Brain microvascular endothelial cell (primary cell): ENCODE results near the gene CLDN5.

Source experiments
- DNase-seq: peaks from one replicate; pipeline ENCODE4 v3.0.0-alpha.2; 2020
- H3K27ac ChIP-seq: fragments of 250-450 bp; sonication (Bioruptor Pico); 2 replicates; pipeline ENCODE4 v1.5.1; 2020; ENCODE audit warnings: mild to moderate bottlenecking, moderate library complexity
- H3K27me3 ChIP-seq: fragments of 250-450 bp; sonication (Bioruptor Pico); replicated peaks from 2 replicates; pipeline ENCODE4 v1.5.1; 2020; ENCODE audit warnings: mild to moderate bottlenecking
- H3K36me3 ChIP-seq: fragments of 250-450 bp; sonication (Bioruptor Pico); replicated peaks from 2 replicates; pipeline ENCODE4 v1.5.1; 2020; ENCODE audit warnings: mild to moderate bottlenecking
- H3K4me3 ChIP-seq: 2 replicates; pipeline ENCODE4 v1.5.1; 2011; ENCODE audit warnings: low read depth, mild to moderate bottlenecking, control low read depth, low read length, moderate library complexity
- in situ Hi-C: cut with HindIII; loops from 2 replicates; pipeline ENCODE4 v1.10.0; 2017; ENCODE audit warnings: low sequenced_read_pairs, low pct_ligation_motif_present
- TF ChIP-seq, protein P1 (sequence below): IDR thresholded peaks from 2 replicates; pipeline ENCODE4 v1.5.1; 2011; ENCODE audit warnings: low read depth, mild to moderate bottlenecking, moderate library complexity, low read length, control low read depth, inconsistent platforms; ENCODE audit errors: missing control alignments

The CLDN5 gene

DNA sequence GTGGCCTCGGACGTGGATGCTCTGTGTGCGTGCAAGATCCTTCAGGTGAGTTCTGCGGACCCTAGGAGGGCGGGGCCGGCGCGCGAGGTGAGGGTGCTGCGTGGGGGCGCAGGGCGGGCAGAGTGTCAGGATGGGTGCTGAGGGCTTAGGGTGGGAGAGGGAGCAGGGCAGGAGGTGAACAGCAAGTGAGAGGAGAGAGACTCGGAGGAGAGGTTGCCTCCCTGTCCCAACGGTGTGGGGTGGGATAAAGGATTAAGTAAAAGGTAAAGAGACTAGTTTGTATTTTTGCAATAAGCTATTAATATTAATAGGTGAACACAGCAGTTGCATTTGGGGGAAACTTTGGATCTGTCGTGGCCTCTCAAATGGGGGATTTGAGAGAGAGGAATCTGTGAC, 44.0 kb downstream of the CLDN5 start:
- Histone ChIP-seq H3K36me3 (peaks cover 8% of the 10 kb centered on the region), H3K4me3 (peak overlapping the region; percentile 98), H3K27ac (peak overlapping the region; percentile 100), H3K27me3 (no peaks in the 10 kb centered on the region)
- no peak for DNase-seq
- TF ChIP-seq, protein P1, sequence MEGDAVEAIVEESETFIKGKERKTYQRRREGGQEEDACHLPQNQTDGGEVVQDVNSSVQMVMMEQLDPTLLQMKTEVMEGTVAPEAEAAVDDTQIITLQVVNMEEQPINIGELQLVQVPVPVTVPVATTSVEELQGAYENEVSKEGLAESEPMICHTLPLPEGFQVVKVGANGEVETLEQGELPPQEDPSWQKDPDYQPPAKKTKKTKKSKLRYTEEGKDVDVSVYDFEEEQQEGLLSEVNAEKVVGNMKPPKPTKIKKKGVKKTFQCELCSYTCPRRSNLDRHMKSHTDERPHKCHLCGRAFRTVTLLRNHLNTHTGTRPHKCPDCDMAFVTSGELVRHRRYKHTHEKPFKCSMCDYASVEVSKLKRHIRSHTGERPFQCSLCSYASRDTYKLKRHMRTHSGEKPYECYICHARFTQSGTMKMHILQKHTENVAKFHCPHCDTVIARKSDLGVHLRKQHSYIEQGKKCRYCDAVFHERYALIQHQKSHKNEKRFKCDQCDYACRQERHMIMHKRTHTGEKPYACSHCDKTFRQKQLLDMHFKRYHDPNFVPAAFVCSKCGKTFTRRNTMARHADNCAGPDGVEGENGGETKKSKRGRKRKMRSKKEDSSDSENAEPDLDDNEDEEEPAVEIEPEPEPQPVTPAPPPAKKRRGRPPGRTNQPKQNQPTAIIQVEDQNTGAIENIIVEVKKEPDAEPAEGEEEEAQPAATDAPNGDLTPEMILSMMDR, result no peak
- in situ Hi-C loops, result no loop called here

DNA sequence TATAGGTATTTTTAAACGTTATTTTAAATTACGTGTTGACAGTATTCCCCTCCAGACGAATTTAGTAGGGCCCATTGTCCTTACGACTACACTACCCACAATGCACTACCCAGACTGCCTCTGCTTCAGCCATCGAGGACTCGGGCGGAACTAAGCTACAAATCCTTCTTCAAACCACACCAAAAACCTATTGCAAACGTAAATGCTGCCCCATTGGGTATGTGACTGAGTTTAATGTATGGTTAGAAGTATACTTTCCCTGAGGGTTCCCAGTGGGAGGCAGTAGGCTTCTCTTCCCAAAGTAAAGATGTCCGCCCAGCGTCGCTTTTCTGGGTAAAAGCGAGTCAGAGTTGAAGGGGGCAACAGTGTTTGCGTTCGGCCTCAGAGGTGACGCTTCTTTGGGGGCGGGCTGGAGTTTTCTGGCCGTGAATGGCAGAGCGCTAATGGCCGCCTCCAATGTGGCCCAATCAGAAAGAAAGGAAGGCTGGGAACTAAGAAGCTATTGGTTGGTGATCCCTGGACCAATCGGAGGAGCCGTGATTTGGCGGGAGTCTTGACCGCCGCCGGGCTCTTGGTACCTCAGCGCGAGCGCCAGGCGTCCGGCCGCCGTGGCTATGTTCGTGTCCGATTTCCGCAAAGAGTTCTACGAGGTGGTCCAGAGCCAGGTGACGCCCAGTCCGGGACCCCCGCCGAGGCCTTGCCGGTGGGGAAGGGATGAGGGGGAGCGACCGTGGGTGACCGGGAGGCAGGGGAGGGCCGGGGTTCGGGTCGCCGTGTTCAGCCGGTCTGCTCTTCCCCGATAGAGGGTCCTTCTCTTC, 44.6 kb downstream of the CLDN5 start, which contains the start of gene CDC45:
TSS of gene CDC45 (plus strand) at position 566 of the 818 bp plus-strand sequence. CDS start at position 615, 49 bp downstream.
- DNase-seq, result peak; percentile 98
- TF ChIP-seq, protein P1, result no peak
- H3K27ac ChIP-seq, result peak within 1 kb of the TSS; percentile 100
- in situ Hi-C loops, result no loop called here
- peaks cover 12% of the 10 kb centered on the region for H3K36me3 ChIP-seq
- H3K4me3 ChIP-seq, result peak within 1 kb of the TSS; percentile 98
- no peaks in the 10 kb centered on the region for H3K27me3 ChIP-seq

DNA sequence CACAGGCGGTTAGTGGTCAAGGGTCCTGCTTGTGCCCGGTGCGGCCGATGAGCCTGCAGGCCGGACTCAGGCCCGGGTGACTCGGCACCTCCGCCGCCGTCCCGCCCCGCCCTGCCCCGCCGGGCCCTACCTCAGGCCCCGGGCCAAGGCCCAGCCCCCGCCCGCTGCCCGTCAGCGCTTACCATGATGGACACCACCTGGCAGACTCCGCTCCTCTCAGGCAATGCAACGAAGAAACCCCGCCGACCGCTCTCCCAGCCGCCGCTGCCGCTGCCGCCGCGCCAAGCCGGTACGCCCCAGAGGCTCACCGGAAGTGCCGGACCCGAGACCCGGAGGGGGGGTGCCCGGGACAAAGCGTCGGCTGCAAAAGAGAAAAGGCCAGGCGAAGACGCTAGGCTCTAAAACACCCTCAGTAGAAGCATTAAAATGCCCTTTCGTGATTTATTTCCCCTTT, 45.3 kb downstream of the CLDN5 start, which contains the start of gene UFD1:
TSS of gene UFD1 (minus strand) at position 293 of the 454 bp plus-strand sequence. CDS start at position 185, 108 bp downstream.
- peak; percentile 62 for DNase-seq
- in situ Hi-C loops, result no loop called here
- no peaks in the 10 kb centered on the region for H3K27me3 ChIP-seq
- H3K27ac ChIP-seq, result peak within 1 kb of the TSS; percentile 100
- H3K4me3 ChIP-seq, result peak within 1 kb of the TSS; percentile 98
- peaks cover 17% of the 10 kb centered on the region for H3K36me3 ChIP-seq
- TF ChIP-seq, protein P1, result no peak

DNA sequence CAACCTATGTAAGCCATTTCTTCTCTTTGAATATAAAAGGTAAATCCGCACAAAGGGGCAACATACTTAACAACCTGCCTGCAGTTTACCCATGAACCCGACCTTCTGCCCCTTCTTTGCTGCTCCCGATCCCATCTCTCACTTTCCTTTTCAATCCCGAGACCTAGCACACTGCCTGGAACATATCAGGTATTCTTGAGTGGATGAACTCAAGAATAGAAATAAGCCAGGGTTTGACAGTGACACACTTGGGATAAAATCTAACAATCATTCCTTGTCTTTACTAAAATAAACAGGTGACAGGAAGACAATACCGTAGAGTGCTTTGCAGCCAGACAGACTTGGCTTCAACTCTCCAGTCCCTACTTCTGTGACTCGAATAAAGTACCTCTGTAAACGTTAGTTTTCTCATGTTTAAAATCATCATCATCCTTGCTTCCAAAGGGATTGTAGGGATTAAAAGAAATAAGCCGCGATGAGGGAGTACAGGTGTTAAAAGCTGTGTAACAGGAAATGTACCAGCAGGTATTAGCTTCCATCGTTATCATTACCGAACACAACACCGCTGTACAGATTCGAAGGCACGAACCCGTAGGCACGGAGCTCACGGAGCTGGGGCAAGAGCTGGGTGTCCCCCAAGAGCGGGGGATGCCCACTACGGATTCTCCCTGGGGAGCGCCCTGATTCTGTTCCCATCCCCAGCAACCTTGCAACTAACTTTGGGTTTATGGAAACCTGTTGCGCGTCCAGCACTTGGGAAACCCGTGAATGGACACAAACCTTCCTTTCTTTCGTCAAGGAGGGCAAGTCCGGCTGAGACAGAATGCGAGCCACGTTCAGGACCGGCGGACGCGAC, 45.9 kb downstream of the CLDN5 start:
- DNase-seq, result no peak
- in situ Hi-C loops, result no loop called here

DNA sequence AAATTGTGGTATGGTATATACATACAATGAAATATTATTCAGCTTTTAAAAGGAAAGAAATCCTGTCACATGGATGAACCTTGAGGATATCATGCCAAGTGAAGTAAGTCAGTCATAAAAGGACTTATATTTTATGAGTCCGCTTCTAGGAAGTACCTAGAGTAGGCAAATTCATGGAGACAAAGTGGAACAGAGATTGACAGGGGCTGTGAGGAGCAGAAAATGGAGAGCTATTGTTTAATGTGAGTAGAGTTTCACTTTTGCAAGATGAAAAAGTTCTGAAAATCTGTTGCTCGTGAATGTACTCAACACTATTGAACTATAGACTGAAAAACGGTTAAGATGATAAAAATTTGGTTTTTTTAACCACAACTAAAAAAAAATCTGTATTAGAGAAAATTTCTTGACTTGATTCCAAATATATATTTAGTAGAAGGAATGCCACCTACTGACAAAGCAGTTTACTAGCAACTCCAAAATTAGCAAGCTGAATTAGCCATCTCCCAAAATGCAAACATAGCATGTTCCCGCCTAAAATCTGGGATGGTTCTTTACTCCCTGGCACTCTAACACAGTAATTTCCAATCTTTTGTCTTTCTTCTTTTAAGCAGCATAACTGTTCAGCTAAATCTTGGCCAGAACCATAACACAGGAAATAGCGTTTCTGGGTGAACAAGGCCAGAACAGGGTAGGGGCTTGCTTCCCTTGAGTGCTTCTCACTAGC, 46.7 kb downstream of the CLDN5 start:
- Histone ChIP-seq H3K4me3 (peak overlapping the region; percentile 98), H3K27ac (no peak overlapping the region), H3K36me3 (peaks cover 31% of the 10 kb centered on the region), H3K27me3 (no peaks in the 10 kb centered on the region)
- TF ChIP-seq, protein P1, result no peak
- in situ Hi-C loops, result no loop called here
- DNase-seq, result no peak

More for the DNA sequence above, 45.9 kb downstream of the CLDN5 start:
- Histone ChIP-seq H3K4me3 (peak overlapping the region; percentile 98), H3K27ac (peak overlapping the region; percentile 100), H3K36me3 (peaks cover 24% of the 10 kb centered on the region), H3K27me3 (no peaks in the 10 kb centered on the region)
- TF ChIP-seq, protein P1, result no peak
